Measurements from ENCODE around the gene ENDOG. TPM values are rescaled to one million over a fixed set of nuclear protein-coding genes. Genes with fewer than 3 reads are reported as not detected.
"Not testable (repeated sequence)": the region's sequence is repeated elsewhere in the genome, so short reads cannot be mapped to it uniquely, and the experiment has no call there.

ENDOG gene
- total RNA-seq, 1 donor from 2014 or later: 21.6 TPM

- FAIRE-seq; DNase-seq (ENCODE audit: low spot score in 2 of 2): not testable (repeated sequence)
These were observed 36.2 kb downstream of the ENDOG start for GRCh38 chr9:128854454-128854853.

DNA sequence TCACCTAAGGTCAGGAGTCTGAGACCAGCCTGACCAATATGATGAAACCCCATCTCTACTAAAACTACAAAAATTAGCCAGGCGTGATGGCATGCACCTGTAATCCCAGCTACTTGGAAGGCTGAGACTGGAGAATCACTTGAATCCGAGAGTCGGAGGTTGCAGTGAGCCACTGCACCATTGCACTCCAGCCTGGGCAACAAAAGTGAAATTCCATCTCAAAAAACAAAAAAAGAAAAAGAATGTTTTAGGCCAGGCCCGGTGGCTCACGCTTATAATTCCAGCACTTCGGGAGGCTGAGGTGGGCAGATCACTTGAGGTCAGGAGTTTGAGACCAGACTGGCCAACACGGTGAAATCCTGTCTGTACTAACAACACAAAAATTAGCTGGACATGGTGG is 40.2 kb downstream of the ENDOG start:
- FAIRE-seq: not testable (repeated sequence)

GRCh38 chr9:128860937-128861336 is 42.6 kb downstream of the ENDOG start:
- no peak for FAIRE-seq

More for the DNA sequence above, 40.2 kb downstream of the ENDOG start:
- DNase-seq (ENCODE audit: low spot score in 2 of 2): not testable (repeated sequence)

DNA sequence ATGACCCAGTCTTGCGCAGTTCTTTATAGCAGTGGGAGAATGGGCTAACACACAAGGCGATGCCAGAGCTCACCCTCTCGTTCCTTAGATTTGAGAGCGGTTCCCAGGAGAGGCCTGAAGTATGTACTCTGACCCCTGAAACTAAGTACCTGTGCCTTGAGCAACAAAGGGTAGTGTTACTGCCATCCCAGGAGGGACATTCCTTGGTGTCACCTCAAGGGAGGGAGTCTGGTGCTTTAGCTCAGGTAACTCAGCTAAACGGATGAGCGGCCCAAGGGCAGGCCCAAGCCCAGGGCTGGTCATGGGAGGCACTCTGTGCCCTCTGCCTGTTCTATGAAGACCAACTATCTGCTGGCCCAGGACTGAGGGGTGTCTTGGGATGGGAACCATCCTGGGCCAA is 43.2 kb downstream of the ENDOG start:
- DNase-seq (ENCODE audit: low spot score in 2 of 2): no peak
- FAIRE-seq: no peak

More at GRCh38 chr9:128860937-128861336, 42.6 kb downstream of the ENDOG start:
- DNase-seq (ENCODE audit: low spot score in 2 of 2): no peak

DNA sequence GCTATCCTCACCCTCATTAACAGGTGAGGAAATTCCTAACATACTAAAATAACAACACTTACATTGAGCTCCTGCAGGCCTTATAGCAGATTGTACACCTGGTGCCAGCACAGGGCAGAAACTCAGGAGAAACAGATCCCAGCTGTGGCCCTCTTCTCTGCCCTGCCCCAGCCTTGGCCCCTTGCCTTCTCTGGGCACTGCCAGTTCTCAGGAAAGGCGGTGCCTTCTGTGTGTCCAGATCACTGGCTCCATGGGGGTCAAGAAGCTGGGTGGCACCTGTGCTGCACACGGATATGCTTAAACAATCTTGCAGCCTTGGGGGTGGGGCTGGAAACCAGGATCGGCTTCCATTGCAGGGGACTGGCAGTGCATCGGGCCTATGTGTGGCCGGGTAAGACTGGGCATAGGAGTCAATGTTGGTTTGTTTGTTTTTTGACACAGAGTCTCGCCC is 44.1 kb downstream of the ENDOG start:
- DNase-seq (ENCODE audit: low spot score in 2 of 2): no peak
- FAIRE-seq: no peak

GRCh38 chr9:128863647-128864046 is 45.3 kb downstream of the ENDOG start:
- FAIRE-seq (no peak), DNase-seq (ENCODE audit: low spot score in 2 of 2) (peak in 1 of 2 donors; percentile 60)

DNA sequence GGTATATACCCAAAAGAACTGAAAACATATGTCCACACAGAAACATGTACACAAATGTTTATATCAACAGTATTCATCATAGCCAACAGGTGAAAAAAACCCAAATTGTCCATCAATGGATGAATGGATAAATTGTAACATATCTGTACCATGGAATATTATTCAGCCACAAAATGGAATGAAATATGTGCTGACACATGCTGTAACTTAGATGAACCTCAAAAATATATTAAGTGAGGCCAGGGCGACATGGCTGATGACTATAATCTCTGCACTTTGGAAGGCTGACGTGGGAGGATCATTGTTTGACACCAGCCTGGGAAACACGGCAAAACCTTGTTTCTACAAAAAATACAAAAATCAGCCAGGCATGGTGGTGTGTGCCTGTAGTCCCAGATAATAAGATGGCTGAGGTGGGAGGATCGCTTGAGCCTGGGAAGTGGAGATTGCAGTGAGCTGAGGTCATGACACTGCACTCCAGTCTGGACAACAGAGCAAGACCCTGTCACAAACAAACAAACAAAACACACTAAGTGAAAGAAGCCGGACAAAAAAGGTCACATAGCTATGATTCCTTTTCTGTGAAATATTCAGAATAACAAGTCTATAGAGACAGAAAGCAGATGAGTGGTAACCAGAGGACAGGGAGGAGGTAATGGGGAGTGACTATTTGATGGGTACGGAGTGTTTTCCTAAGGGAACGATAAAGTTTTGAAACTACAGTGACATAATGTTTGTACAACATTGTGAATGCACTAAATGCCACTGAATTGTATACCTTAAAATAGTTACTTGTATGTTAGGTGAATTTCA is 52.0 kb downstream of the ENDOG start:
- no peak for FAIRE-seq
- no peak for DNase-seq (ENCODE audit: low spot score in 2 of 2)

GRCh38 chr9:128870941-128871265 is 52.6 kb downstream of the ENDOG start:
- not testable (repeated sequence) for DNase-seq (ENCODE audit: low spot score in 2 of 2); FAIRE-seq

Other genes with a start within 250 kb of the ENDOG start
- gene DYNC2I2, start 161.7 kb upstream of the ENDOG start, total RNA-seq: 31.4 TPM
- 846 TPM for gene SET, start 129.3 kb upstream of the ENDOG start, total RNA-seq
- gene PKN3, start 116.0 kb upstream of the ENDOG start, total RNA-seq: 0.41 TPM
- 1.2 TPM for gene ZDHHC12, start 94.4 kb upstream of the ENDOG start, total RNA-seq
- gene ZER1, start 46.6 kb upstream of the ENDOG start, total RNA-seq: 20.4 TPM
- gene TBC1D13, start 31.2 kb upstream of the ENDOG start, total RNA-seq: 6.5 TPM
- 10.2 TPM for gene SPOUT1, start 11.3 kb downstream of the ENDOG start, total RNA-seq
- 9.8 TPM for gene KYAT1, start 63.5 kb downstream of the ENDOG start, total RNA-seq
- gene LRRC8A, start 63.6 kb downstream of the ENDOG start, total RNA-seq: 19.6 TPM
- gene PHYHD1, start 102.5 kb downstream of the ENDOG start, total RNA-seq: 1.2 TPM
- 18.3 TPM for gene DOLK, start 129.1 kb downstream of the ENDOG start, total RNA-seq
- 22.0 TPM for gene NUP188, start 129.2 kb downstream of the ENDOG start, total RNA-seq
- gene SH3GLB2, start 209.8 kb downstream of the ENDOG start, total RNA-seq: 60.3 TPM
- 12.6 TPM for gene MIGA2, start 218.1 kb downstream of the ENDOG start, total RNA-seq